ENCODE data around the gene CDK2AP2. TPM values are rescaled to one million over a fixed set of nuclear protein-coding genes. Genes with fewer than 3 reads are reported as not detected.
A peak's percentile ranks its signal among the peaks of the same experiment; 100 is the strongest.

Gene CDK2AP2
- total and polyA plus RNA-seq, 9 of the 15 experiments (the other 6 are each of a cell fraction or from before 2014, with no cell fraction given): 4.4 to 47.4 (median 21.7) TPM

DNA sequence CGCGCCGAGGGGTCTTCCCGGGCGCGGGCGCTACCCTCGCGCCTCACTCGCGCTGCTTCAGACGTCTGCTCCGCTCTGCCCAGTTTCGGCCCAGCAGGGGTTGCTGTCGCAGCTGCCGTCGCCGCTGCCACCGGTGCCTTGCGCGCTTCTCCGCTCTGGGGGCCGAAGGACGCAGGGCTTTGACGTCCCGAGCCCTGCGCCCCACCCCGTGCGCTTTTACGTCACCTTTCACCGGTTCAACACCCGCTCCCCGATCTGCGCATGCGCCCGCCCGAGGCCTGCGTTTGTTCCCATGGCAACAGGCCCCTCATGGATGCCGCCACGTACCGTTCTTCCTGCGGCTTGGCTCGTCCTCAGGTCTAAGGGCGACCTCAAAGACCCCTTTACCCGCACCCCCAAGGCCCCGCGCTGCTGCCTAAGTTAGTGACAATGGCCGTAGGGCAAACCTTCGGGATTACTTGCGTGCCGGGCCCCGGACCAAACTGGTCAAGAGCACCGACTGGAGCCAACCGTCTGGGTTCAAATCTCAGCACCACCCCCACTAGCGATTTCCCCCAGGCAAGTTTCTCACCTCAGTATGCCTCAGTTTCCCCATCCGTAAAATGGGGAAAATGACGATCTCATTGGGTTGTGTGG, 642 bp upstream of the CDK2AP2 start (continued):
- TF ChIP-seq ZMIZ1 (IDR thresholded peaks at IDR 0.05; ENCODE audit: low read depth in 2 of 2, low read length in 2 of 2) (no peak), RFX5 (IDR thresholded peaks at IDR 0.05; ENCODE audit: low read depth, low read length) (no peak), SMAD4 (CRISPR knock-in tag; conservative IDR thresholded peaks at IDR 0.05) (no peak), ARID2 (IDR thresholded peaks at IDR 0.05) (no peak), TRIM24 (IDR thresholded peaks at IDR 0.05) (no peak), E2F3 (CRISPR knock-in tag; IDR thresholded peaks at IDR 0.05) (0 out of 2 replicates have a peak, but pooled peaks have one; percentile 32), ZNF77 (CRISPR knock-in tag; IDR thresholded peaks at IDR 0.05) (no peak), IRF1 (CRISPR knock-in tag; IDR thresholded peaks at IDR 0.05; ENCODE audit: borderline replicate concordance) (no peak), FOXM1 (IDR thresholded peaks at IDR 0.05; ENCODE audit: low read depth) (no peak), FOXM1 (CRISPR knock-in tag; IDR thresholded peaks at IDR 0.05; ENCODE audit: low read depth) (no peak), ZNF408 (CRISPR knock-in tag; IDR thresholded peaks at IDR 0.05; ENCODE audit: low read depth) (no peak), RBM34 (IDR thresholded peaks at IDR 0.05; ENCODE audit: borderline replicate concordance, insufficient read depth, low read length) (peak; percentile 54; the same call in 1 of the 2 replicates)
- TF ChIP-seq, protein P1, sequence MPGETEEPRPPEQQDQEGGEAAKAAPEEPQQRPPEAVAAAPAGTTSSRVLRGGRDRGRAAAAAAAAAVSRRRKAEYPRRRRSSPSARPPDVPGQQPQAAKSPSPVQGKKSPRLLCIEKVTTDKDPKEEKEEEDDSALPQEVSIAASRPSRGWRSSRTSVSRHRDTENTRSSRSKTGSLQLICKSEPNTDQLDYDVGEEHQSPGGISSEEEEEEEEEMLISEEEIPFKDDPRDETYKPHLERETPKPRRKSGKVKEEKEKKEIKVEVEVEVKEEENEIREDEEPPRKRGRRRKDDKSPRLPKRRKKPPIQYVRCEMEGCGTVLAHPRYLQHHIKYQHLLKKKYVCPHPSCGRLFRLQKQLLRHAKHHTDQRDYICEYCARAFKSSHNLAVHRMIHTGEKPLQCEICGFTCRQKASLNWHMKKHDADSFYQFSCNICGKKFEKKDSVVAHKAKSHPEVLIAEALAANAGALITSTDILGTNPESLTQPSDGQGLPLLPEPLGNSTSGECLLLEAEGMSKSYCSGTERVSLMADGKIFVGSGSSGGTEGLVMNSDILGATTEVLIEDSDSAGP (CRISPR knock-in tag; IDR thresholded peaks at IDR 0.05): no peak
- TF ChIP-seq, protein P2, sequence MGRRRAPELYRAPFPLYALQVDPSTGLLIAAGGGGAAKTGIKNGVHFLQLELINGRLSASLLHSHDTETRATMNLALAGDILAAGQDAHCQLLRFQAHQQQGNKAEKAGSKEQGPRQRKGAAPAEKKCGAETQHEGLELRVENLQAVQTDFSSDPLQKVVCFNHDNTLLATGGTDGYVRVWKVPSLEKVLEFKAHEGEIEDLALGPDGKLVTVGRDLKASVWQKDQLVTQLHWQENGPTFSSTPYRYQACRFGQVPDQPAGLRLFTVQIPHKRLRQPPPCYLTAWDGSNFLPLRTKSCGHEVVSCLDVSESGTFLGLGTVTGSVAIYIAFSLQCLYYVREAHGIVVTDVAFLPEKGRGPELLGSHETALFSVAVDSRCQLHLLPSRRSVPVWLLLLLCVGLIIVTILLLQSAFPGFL (CRISPR knock-in tag; IDR thresholded peaks at IDR 0.05): no peak
- TF ChIP-seq, protein P3, sequence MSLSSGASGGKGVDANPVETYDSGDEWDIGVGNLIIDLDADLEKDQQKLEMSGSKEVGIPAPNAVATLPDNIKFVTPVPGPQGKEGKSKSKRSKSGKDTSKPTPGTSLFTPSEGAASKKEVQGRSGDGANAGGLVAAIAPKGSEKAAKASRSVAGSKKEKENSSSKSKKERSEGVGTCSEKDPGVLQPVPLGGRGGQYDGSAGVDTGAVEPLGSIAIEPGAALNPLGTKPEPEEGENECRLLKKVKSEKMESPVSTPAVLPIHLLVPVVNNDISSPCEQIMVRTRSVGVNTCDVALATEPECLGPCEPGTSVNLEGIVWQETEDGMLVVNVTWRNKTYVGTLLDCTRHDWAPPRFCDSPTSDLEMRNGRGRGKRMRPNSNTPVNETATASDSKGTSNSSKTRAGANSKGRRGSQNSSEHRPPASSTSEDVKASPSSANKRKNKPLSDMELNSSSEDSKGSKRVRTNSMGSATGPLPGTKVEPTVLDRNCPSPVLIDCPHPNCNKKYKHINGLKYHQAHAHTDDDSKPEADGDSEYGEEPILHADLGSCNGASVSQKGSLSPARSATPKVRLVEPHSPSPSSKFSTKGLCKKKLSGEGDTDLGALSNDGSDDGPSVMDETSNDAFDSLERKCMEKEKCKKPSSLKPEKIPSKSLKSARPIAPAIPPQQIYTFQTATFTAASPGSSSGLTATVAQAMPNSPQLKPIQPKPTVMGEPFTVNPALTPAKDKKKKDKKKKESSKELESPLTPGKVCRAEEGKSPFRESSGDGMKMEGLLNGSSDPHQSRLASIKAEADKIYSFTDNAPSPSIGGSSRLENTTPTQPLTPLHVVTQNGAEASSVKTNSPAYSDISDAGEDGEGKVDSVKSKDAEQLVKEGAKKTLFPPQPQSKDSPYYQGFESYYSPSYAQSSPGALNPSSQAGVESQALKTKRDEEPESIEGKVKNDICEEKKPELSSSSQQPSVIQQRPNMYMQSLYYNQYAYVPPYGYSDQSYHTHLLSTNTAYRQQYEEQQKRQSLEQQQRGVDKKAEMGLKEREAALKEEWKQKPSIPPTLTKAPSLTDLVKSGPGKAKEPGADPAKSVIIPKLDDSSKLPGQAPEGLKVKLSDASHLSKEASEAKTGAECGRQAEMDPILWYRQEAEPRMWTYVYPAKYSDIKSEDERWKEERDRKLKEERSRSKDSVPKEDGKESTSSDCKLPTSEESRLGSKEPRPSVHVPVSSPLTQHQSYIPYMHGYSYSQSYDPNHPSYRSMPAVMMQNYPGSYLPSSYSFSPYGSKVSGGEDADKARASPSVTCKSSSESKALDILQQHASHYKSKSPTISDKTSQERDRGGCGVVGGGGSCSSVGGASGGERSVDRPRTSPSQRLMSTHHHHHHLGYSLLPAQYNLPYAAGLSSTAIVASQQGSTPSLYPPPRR (CRISPR knock-in tag; IDR thresholded peaks at IDR 0.05; ENCODE audit: borderline replicate concordance): no peak
